ACC112 (cell line): ENCODE measurements around the gene IGFBP5.

Experiments
- H2AFZ ChIP-seq: fragments of 200-600 bp; sonication (generic); one replicate; pipeline ENCODE4 v1.6.0; 2017; ENCODE audit warnings: antibody characterized with exemption, low read length; ENCODE audit not compliant: unreplicated experiment
- H3K27ac ChIP-seq: fragments of 200-600 bp; sonication (generic); 2 replicates; pipeline ENCODE4 v1.5.1; 2014; ENCODE audit warnings: low read depth, mild to moderate bottlenecking, antibody characterized with exemption, low read length, moderate library complexity
- H3K27me3 ChIP-seq: fragments of 200-600 bp; sonication (generic); 2 replicates; pipeline ENCODE4 v1.6.1; 2014; ENCODE audit warnings: mild to moderate bottlenecking, antibody characterized with exemption, low read length, moderate library complexity, mixed read lengths; ENCODE audit not compliant: insufficient read depth
- H3K36me3 ChIP-seq: fragments of 200-600 bp; sonication (generic); 2 replicates; pipeline ENCODE4 v1.6.1; 2016; ENCODE audit warnings: mild to moderate bottlenecking, antibody characterized with exemption, low read length, moderate library complexity, mixed read lengths; ENCODE audit not compliant: insufficient read depth
- H3K4me1 ChIP-seq: fragments of 200-600 bp; sonication (generic); one replicate; pipeline ENCODE4 v1.6.1; 2016; ENCODE audit warnings: low read length, mixed read lengths; ENCODE audit not compliant: insufficient read depth, unreplicated experiment, control insufficient read depth
- H3K4me3 ChIP-seq: fragments of 200-600 bp; sonication (generic); 2 replicates; pipeline ENCODE4 v1.5.1; 2014; ENCODE audit warnings: mild to moderate bottlenecking, low read depth, low read length
- H3K79me2 ChIP-seq: fragments of 200-600 bp; sonication (generic); one replicate; pipeline ENCODE4 v1.6.0; 2016; ENCODE audit warnings: low read length; ENCODE audit not compliant: control insufficient read depth, unreplicated experiment, insufficient read depth

The IGFBP5 gene

GRCh38 chr2:216695401-216695821 is at the start of gene IGFBP5:
Gene IGFBP5 (minus strand): TSS chr2:216695549. CDS start chr2:216694775, 774 bp downstream.
- Histone ChIP-seq H3K36me3 (no peaks in the 10 kb centered on the region), H3K4me1 (peaks cover 18% of the 10 kb centered on the region), H3K27ac (no peak within 1 kb of the TSS), H3K27me3 (peaks cover 37% of the 10 kb centered on the region), H2AFZ (no peak within 1 kb of the TSS), H3K79me2 (no peaks in the 10 kb centered on the region), H3K4me3 (peak within 1 kb of the TSS; percentile 77)

GRCh38 chr2:216743781-216744180 is 48.4 kb upstream of the IGFBP5 start:
- Histone ChIP-seq H3K27me3 (peaks cover 80% of the 10 kb centered on the region), H3K4me1 (no peaks in the 10 kb centered on the region)

GRCh38 chr2:216742411-216742810 is 47.1 kb upstream of the IGFBP5 start:
- Histone ChIP-seq H3K4me3 (no peak overlapping the region), H3K36me3 (no peaks in the 10 kb centered on the region), H2AFZ (no peak overlapping the region), H3K27me3 (peaks cover 83% of the 10 kb centered on the region), H3K4me1 (no peaks in the 10 kb centered on the region), H3K79me2 (no peaks in the 10 kb centered on the region), H3K27ac (no peak overlapping the region)

More at GRCh38 chr2:216743781-216744180, 48.4 kb upstream of the IGFBP5 start:
- Histone ChIP-seq H3K27ac (no peak overlapping the region), H3K79me2 (no peaks in the 10 kb centered on the region), H3K36me3 (no peaks in the 10 kb centered on the region), H2AFZ (no peak overlapping the region), H3K4me3 (no peak overlapping the region)

GRCh38 chr2:216741223-216741593 is 45.9 kb upstream of the IGFBP5 start:
- Histone ChIP-seq H3K27me3 (peaks cover 89% of the 10 kb centered on the region), H3K27ac (no peak overlapping the region), H3K79me2 (no peaks in the 10 kb centered on the region), H3K4me3 (no peak overlapping the region), H3K36me3 (no peaks in the 10 kb centered on the region), H2AFZ (no peak overlapping the region), H3K4me1 (no peaks in the 10 kb centered on the region)

GRCh38 chr2:216740557-216741222 is 45.3 kb upstream of the IGFBP5 start:
- H3K27me3 ChIP-seq, result peaks cover 93% of the 10 kb centered on the region
- H2AFZ ChIP-seq, result no peak overlapping the region
- H3K4me1 ChIP-seq, result no peaks in the 10 kb centered on the region
- H3K36me3 ChIP-seq, result no peaks in the 10 kb centered on the region
- no peak overlapping the region for H3K27ac ChIP-seq
- H3K79me2 ChIP-seq, result no peaks in the 10 kb centered on the region
- H3K4me3 ChIP-seq, result no peak overlapping the region

GRCh38 chr2:216739035-216739434 is 43.7 kb upstream of the IGFBP5 start:
- Histone ChIP-seq H3K4me3 (no peak overlapping the region), H3K79me2 (no peaks in the 10 kb centered on the region), H3K4me1 (no peaks in the 10 kb centered on the region), H3K36me3 (no peaks in the 10 kb centered on the region), H3K27me3 (peaks cover 80% of the 10 kb centered on the region), H2AFZ (no peak overlapping the region), H3K27ac (no peak overlapping the region)

- no peaks in the 10 kb centered on the region for H3K4me1 ChIP-seq
- no peak overlapping the region for H2AFZ ChIP-seq
- H3K27me3 ChIP-seq, result peaks cover 76% of the 10 kb centered on the region
- no peaks in the 10 kb centered on the region for H3K79me2 ChIP-seq
- H3K36me3 ChIP-seq, result no peaks in the 10 kb centered on the region
- H3K4me3 ChIP-seq, result no peak overlapping the region
- H3K27ac ChIP-seq, result no peak overlapping the region
Observed at GRCh38 chr2:216737676-216738075, 42.3 kb upstream of the IGFBP5 start.

- Histone ChIP-seq H3K4me1 (no peaks in the 10 kb centered on the region), H3K27ac (no peak overlapping the region), H3K4me3 (no peak overlapping the region), H3K36me3 (no peaks in the 10 kb centered on the region), H3K27me3 (peaks cover 75% of the 10 kb centered on the region), H3K79me2 (no peaks in the 10 kb centered on the region), H2AFZ (no peak overlapping the region)
Observed at GRCh38 chr2:216736326-216736725, 41.0 kb upstream of the IGFBP5 start.

GRCh38 chr2:216735668-216736067 is 40.3 kb upstream of the IGFBP5 start:
- no peaks in the 10 kb centered on the region for H3K4me1 ChIP-seq
- no peak overlapping the region for H3K4me3 ChIP-seq
- no peaks in the 10 kb centered on the region for H3K79me2 ChIP-seq
- peaks cover 75% of the 10 kb centered on the region for H3K27me3 ChIP-seq
- H2AFZ ChIP-seq, result no peak overlapping the region
- no peak overlapping the region for H3K27ac ChIP-seq
- no peaks in the 10 kb centered on the region for H3K36me3 ChIP-seq

- H3K27ac ChIP-seq, result no peak overlapping the region
- peaks cover 75% of the 10 kb centered on the region for H3K27me3 ChIP-seq
- H3K4me3 ChIP-seq, result no peak overlapping the region
- H3K79me2 ChIP-seq, result no peaks in the 10 kb centered on the region
- no peaks in the 10 kb centered on the region for H3K36me3 ChIP-seq
- no peak overlapping the region for H2AFZ ChIP-seq
- H3K4me1 ChIP-seq, result no peaks in the 10 kb centered on the region
Observed at GRCh38 chr2:216735086-216735485, 39.7 kb upstream of the IGFBP5 start.

- H3K36me3 ChIP-seq, result no peaks in the 10 kb centered on the region
- no peak overlapping the region for H3K4me3 ChIP-seq
- H3K27ac ChIP-seq, result no peak overlapping the region
- peaks cover 62% of the 10 kb centered on the region for H3K27me3 ChIP-seq
- no peak overlapping the region for H2AFZ ChIP-seq
- H3K79me2 ChIP-seq, result no peaks in the 10 kb centered on the region
- no peaks in the 10 kb centered on the region for H3K4me1 ChIP-seq
Observed at GRCh38 chr2:216733046-216733445, 37.7 kb upstream of the IGFBP5 start.
